GM21367 (cell line): ENCODE measurements around the gene TDRD10.

Experiments
- ATAC-seq: cut with Tn5 transposase; IDR thresholded peaks from one replicate; pipeline ENCODE4 v1.9.1; 2021; ENCODE audit not compliant: unreplicated experiment

TDRD10 gene

DNA sequence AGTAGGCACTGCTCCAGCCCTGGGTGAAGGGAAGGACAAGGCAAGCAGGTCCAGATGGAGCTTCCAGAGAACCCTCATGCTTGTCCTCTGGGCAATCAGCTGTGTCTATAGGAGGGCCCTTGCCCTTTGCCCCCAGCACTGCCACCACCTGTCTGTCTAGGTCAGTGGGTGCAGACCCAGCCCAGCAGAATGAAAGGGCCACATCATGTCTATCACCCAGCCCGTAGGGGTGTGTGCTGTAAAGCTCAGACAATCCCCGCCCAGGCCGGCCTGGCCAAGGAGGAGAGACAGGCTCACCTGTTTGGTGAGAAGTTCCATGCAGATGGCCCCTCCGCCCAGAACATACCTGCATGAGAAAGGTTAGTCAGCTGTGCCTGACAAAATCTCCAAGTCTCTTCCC is 49.5 kb downstream of the TDRD10 start:
- ATAC-seq = no peak

- no peak for ATAC-seq
Measured at GRCh38 chr1:154552036-154552435, 50.0 kb downstream of the TDRD10 start.

GRCh38 chr1:154553056-154554030 is 51.3 kb downstream of the TDRD10 start:
- ATAC-seq = no peak

GRCh38 chr1:154556422-154556821 is 54.4 kb downstream of the TDRD10 start:
- no peak for ATAC-seq

- no peak for ATAC-seq
Measured at GRCh38 chr1:154557248-154557938, 55.4 kb downstream of the TDRD10 start.

DNA sequence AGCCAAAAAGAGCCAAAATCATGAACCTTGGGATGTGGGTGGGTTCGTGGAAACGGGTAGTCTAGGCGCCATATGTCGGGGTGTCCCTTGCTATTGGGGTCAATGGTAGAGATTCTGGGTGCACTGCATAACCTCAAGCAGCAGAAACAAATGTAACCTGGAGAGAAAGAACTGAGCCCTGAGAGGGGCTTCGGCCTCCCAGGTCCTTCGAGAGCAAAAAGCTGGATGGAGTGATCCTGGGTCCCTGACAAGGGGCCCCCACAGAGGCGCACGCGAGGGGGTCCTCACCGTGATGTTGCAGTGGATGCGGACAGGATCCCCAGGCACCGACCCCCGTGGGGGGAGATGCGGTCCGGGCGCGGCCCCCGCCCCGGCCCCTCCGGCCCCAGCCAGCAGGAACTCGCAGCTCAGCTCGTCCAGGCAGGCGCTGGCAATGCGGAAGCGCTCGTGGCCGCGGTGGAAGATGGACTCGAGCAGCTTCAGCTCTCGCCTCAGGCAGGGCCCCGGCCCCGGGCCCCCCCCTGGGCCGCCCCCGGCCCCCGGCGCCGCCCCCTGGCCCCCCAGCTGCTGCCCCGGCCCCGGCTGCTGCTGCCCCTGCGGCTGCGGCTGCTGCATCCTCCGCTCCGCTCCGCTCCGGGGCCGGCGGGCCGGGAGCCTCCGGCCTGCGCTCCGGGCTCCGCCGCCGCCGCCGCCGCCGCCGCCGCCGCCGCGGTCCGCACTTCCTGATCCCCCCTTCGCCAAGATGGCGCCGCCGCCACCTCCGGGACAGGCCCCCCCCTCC is 56.1 kb downstream of the TDRD10 start, which contains the start of gene UBE2Q1:
Gene UBE2Q1, minus strand, starts transcription at position 724 of the 781 bp plus-strand sequence. Its CDS starts 109 bp downstream, at position 615.
- no peak for ATAC-seq

DNA sequence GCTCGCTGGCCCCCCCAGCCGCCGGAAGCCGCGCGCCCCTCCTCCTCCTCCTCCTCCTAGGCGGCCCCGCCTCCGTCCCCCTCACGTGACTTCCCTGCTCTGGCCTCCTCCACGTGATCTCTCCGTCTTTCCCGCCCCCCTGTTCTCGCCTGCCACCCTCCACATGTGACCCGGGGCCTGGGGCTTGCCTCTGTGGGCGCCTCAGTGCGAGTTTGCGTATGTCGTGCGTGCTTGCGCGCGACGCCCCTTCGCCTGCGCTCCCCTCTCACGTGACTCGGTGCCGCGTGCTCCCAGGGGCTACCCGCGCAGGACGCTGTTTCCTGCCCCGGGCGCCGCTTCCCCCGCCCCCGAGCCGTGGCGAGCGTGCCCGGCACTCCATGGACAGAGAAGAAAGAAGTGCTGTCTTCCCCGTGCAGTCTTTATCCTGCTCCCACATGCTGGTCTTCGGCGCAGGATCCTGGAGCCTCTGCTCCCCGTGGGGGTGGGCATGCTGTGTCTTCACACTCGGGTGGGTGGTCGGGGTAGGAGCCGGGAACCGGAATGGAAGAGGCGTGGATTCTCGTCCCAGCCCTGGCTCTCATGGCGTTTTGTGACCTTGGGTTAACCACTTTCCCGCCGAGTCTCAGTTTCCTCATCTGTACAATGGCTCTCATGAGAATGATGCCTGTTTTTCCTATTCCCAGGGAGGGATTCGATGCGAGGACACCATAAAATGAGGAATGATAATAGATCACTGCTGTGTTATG is 56.9 kb downstream of the TDRD10 start:
- ATAC-seq = peak; percentile 79

DNA sequence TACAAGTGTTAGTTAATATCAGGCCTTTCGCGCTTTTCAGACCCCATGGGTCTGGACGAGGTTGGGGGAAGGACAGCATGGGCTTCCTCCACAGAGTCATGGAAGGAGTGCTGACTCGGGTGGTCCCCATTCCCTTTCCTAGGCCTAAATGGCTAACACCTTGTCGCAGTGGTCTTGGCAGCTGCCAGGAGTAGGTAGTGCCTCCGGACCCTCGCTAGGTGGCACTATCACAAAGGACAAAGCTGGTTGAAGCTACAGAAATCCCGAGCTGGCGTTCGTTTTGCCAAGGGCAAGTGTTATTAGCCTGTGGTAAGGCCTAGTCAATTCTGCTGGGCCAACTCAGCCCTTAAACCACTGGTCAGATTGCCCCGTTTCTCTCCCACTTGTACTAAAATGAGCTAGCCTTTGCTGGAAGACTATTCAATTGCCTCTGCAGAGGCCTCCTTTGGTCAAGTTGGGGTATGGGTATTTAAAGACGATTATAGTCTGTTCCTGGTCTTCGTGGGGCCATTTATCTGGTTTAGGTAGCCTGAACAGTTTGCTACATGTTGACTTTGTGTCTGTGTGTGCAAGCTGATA is 57.5 kb downstream of the TDRD10 start:
- peak; percentile 35 for ATAC-seq

DNA sequence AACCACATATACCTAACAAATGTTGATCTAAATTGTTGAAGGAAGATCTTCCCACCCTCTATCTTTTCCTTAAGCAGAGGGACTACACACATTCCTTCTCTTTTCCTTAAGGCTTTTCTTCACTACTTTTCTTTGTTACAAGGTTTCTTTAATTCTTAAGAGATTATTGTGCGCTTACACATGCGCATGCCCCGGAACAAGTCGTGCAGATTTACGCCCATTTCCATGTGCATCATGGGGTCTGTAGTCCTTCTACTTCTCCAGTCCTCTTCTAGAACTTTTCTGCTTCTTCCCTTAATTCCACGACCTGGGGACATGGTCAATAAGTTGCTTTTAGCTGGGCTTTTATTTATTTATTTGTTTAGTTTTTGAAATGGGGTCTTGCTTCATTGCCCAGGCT is 63.9 kb downstream of the TDRD10 start:
- no peak for ATAC-seq

DNA sequence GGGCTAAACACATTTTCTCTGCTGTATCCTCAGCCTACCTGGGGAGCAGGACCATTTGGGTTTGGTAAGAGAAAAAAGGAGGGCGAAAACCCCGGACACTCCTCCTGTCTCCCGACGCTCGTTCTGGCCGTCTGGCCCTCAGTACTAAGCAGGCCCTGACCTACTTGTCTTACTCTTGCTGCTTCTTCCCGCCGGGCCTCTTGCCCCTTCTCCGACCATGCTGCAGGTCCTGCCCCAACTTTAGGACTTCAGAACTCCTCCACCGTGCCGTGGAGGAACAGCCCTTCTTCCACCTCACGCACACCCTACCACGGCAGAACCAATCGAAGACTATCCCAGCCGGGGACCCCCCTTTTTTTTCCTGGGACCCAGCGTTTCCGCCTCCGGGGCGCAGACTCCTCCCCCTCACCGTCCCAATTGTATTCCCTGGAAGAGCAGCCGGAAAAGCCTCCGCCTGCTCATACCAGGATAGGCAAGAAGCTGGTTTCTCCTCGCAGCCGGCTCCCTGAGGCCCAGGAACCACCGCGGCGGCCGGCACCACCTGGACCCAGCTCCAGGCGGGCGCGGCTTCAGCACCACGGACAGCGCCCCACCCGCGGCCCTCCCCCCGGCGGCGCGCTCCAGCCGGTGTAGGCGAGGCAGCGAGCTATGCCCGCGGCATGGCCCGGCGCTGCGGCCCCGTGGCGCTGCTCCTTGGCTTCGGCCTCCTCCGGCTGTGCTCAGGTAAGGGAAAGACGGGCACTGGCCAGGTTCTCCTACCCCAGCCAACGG is 65.6 kb downstream of the TDRD10 start, which contains the start of gene CHRNB2:
Gene CHRNB2, plus strand, starts transcription at position 393 of the 771 bp plus-strand sequence. Its CDS starts 267 bp downstream, at position 660.
- ATAC-seq = no peak

- ATAC-seq = no peak
Measured at GRCh38 chr1:154568157-154568815, 66.3 kb downstream of the TDRD10 start.

DNA sequence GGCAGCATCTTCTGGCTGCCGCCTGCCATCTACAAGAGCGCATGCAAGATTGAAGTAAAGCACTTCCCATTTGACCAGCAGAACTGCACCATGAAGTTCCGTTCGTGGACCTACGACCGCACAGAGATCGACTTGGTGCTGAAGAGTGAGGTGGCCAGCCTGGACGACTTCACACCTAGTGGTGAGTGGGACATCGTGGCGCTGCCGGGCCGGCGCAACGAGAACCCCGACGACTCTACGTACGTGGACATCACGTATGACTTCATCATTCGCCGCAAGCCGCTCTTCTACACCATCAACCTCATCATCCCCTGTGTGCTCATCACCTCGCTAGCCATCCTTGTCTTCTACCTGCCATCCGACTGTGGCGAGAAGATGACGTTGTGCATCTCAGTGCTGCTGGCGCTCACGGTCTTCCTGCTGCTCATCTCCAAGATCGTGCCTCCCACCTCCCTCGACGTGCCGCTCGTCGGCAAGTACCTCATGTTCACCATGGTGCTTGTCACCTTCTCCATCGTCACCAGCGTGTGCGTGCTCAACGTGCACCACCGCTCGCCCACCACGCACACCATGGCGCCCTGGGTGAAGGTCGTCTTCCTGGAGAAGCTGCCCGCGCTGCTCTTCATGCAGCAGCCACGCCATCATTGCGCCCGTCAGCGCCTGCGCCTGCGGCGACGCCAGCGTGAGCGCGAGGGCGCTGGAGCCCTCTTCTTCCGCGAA is 69.4 kb downstream of the TDRD10 start:
- ATAC-seq = no peak

DNA sequence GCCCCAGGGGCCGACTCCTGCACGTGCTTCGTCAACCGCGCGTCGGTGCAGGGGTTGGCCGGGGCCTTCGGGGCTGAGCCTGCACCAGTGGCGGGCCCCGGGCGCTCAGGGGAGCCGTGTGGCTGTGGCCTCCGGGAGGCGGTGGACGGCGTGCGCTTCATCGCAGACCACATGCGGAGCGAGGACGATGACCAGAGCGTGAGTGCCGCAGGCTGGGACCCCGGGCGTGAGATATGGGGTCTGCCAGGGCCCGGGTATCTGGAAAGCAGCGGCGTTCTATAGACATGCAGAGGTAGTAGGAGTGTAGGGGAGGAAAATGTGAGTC is 69.9 kb downstream of the TDRD10 start:
- no peak for ATAC-seq

GRCh38 chr1:154572468-154573167 is 70.6 kb downstream of the TDRD10 start:
- no peak for ATAC-seq

DNA sequence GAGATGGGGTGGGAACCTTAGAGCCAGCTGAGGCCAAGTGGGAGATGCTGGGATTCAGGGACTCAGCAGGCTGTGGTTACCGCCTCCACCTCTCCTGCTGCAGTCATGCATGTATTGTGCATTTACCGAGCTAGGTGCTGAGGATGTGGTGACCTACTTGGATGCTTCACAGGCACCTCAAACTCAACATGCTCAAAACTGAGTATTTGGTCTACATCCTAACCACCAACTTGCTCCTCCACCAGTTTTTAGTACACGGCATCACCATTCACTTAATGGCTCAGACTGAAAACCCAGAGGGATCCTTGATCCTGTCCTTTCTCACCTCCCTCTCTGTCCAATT is 71.1 kb downstream of the TDRD10 start:
- no peak for ATAC-seq

DNA sequence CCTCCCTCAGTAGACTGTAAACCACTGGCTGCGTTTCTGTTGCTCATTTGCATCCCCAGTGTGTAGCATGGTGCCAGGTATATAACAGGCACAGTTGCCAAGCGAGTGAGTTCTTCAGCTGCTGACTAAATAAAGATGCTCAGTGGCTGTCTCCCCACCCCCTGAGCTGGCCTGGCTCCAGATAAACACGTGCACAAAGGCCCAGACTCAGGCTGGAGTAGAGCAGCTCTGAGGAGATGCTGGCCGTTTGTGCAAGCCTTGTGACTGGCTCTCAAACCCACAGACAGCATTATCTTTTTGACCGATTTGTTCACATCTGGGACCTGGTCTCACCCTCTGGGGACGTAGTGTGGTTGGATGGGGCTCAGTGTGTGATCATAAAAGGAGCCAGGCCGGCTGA is 72.7 kb downstream of the TDRD10 start:
- ATAC-seq = no peak

DNA sequence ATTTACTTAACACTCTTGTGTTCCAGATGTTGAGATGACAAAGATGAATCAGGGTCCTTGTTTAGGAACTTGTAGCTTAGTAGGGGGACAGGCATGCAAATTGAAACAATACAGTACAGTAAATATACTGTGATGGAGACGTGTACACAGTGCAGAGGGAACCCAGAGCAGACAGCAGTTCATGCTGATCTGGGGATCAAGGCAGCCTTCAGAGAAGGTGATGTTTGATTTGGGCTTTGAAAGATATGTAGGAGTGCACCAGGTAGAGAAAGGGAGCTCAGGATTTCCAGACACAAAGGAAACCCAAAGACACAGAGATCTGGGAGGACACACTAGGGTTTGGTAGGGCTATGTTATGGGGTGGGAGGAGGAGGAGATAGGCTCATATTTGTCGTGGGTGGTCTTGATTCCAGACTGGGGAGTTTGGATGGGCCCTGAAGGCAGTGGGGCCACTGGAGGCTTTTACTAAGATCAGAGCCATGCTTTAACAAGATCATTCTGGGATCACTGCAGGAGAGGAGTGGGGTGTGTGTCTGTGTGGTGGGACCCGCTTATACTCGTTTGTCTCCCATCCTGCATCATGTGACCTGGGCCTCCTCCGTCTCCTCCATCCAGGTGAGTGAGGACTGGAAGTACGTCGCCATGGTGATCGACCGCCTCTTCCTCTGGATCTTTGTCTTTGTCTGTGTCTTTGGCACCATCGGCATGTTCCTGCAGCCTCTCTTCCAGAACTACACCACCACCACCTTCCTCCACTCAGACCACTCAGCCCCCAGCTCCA is 73.3 kb downstream of the TDRD10 start:
- ATAC-seq = no peak
